IMR-90 (cell line): ENCODE results near the gene DCUN1D2. TPM values are rescaled to one million over a fixed set of nuclear protein-coding genes. Genes with fewer than 3 reads are reported as not detected.

Source experiments
- ATAC-seq: fragments of 200-7000 bp; cut with Tn5 transposase; 2 replicates; pipeline ENCODE4 v1.9.1; 2020; ENCODE audit warnings: low read depth, mild to moderate bottlenecking, moderate library complexity
- BruUV-seq: library from RNA; stranded (reverse); fragments of 400-500 nt; replicated peaks from 2 replicates; lab custom pipeline; 2021; lab: Mats Ljungman, UMichigan
- CTCF ChIA-PET: fragments of 300-600 bp; formaldehyde crosslinking; extraction: SDS; loops from one replicate; lab custom pipeline; 2021; ENCODE audit warnings: antibody characterized with exemption; lab: Yijun Ruan, JAX
- POLR2A ChIA-PET: fragments of 300-600 bp; sonication (Branson Sonifier 250); formaldehyde crosslinking; loops from one replicate; lab custom pipeline; 2022; ENCODE audit warnings: antibody characterized with exemption; ENCODE audit not compliant: unreplicated experiment; lab: Charles Lee
- DNase-seq: peaks from one replicate; pipeline ENCODE4 v3.0.0; 2013
- H2AFZ ChIP-seq: replicated peaks from 2 replicates; pipeline ENCODE3; 2013; ENCODE audit warnings: low read length, mild to moderate bottlenecking; ENCODE audit not compliant: poor library complexity
- H2AK5ac ChIP-seq: 2 replicates; pipeline ENCODE4 v1.6.1; 2013; ENCODE audit warnings: low read depth, low read length, inconsistent platforms
- H2AK9ac ChIP-seq: replicated peaks from 2 replicates; pipeline ENCODE3; 2013; ENCODE audit warnings: mild to moderate bottlenecking, low read depth, low read length, moderate library complexity; ENCODE audit not compliant: poor library complexity
- H2BK120ac ChIP-seq: 2 replicates; pipeline ENCODE4 v1.6.1; 2013; ENCODE audit warnings: low read depth, low read length, inconsistent platforms
- H2BK15ac ChIP-seq: 3 replicates; pipeline ENCODE4 v1.6.1; 2013; ENCODE audit warnings: low read depth, low read length, inconsistent platforms
- H2BK20ac ChIP-seq: 2 replicates; pipeline ENCODE4 v1.6.1; 2013; ENCODE audit warnings: low read depth, mild to moderate bottlenecking, inconsistent platforms, low read length, moderate library complexity
- H2BK5ac ChIP-seq: 2 replicates; pipeline ENCODE4 v1.6.1; 2013; ENCODE audit warnings: mild to moderate bottlenecking, low read depth, low read length, inconsistent platforms; ENCODE audit not compliant: poor library complexity, severe bottlenecking
- H3K14ac ChIP-seq: replicated peaks from 2 replicates; pipeline ENCODE4 v1.6.1; 2013; ENCODE audit warnings: low read depth, low read length, inconsistent platforms
- H3K18ac ChIP-seq: 2 replicates; pipeline ENCODE4 v1.6.1; 2013; ENCODE audit warnings: low read depth, low read length, control low read depth
- H3K23ac ChIP-seq: 2 replicates; pipeline ENCODE4 v1.6.1; 2013; ENCODE audit warnings: low read depth, low read length, inconsistent platforms
- H3K27ac ChIP-seq: 2 replicates; pipeline ENCODE4 v1.5.1; 2013; ENCODE audit warnings: mild to moderate bottlenecking, control low read depth, low read length; ENCODE audit not compliant: insufficient read depth
- H3K27me3 ChIP-seq: 2 replicates; pipeline ENCODE4 v1.6.1; 2013; ENCODE audit warnings: low read length; ENCODE audit not compliant: control insufficient read depth, insufficient read depth
- H3K36me3 ChIP-seq: 2 replicates; pipeline ENCODE4 v1.6.1; 2013; ENCODE audit warnings: low read length, mixed read lengths; ENCODE audit not compliant: control insufficient read depth, insufficient read depth
- H3K4ac ChIP-seq: 2 replicates; pipeline ENCODE4 v1.6.1; 2013; ENCODE audit warnings: low read depth, low read length, inconsistent platforms
- H3K4me1 ChIP-seq: 2 replicates; pipeline ENCODE4 v1.6.1; 2013; ENCODE audit warnings: low read length, mixed read lengths; ENCODE audit not compliant: control insufficient read depth, insufficient read depth
- H3K4me2 ChIP-seq: 2 replicates; pipeline ENCODE4 v1.6.1; 2013; ENCODE audit warnings: low read depth, mild to moderate bottlenecking, control low read depth, low read length, moderate library complexity
- H3K4me3 ChIP-seq: 2 replicates; pipeline ENCODE4 v1.5.1; 2013; ENCODE audit warnings: low read depth, mild to moderate bottlenecking, control low read depth, low read length, moderate library complexity; ENCODE audit not compliant: insufficient read depth
- H3K56ac ChIP-seq: 2 replicates; pipeline ENCODE4 v1.6.1; 2013; ENCODE audit warnings: low read length, inconsistent platforms; ENCODE audit not compliant: insufficient read depth; ENCODE audit errors: extremely low read depth
- H3K79me1 ChIP-seq, 2 experiments: 2 replicates each; pipeline ENCODE4 v1.6.1; 2013; ENCODE audit warnings: low read length in 2 of 2, inconsistent platforms in 1 of 2, low read depth in 1 of 2
- H3K9ac ChIP-seq: 2 replicates; pipeline ENCODE4 v1.6.1; 2013; ENCODE audit warnings: low read depth, low read length, control low read depth
- H3K9me1 ChIP-seq: 2 replicates; pipeline ENCODE4 v1.6.1; 2013; ENCODE audit warnings: low read length, inconsistent platforms; ENCODE audit not compliant: insufficient read depth
- H3K9me3 ChIP-seq: 2 replicates; pipeline ENCODE4 v1.6.1; 2013; ENCODE audit warnings: low read length; ENCODE audit not compliant: control insufficient read depth, insufficient read depth
- H4K20me1 ChIP-seq: 2 replicates; pipeline ENCODE4 v1.6.1; 2013; ENCODE audit warnings: low read length, inconsistent platforms; ENCODE audit not compliant: insufficient read depth
- H4K5ac ChIP-seq: 2 replicates; pipeline ENCODE4 v1.6.1; 2013; ENCODE audit warnings: mild to moderate bottlenecking, low read depth, low read length, control low read depth
- H4K8ac ChIP-seq, 2 experiments: 2 replicates each; pipeline ENCODE4 v1.6.1; 2013; ENCODE audit warnings: low read depth in 2 of 2, low read length in 2 of 2, control low read depth in 1 of 2, inconsistent platforms in 1 of 2
- H4K91ac ChIP-seq: 2 replicates; pipeline ENCODE4 v1.6.1; 2013; ENCODE audit warnings: low read depth, low read length, inconsistent platforms; ENCODE audit not compliant: insufficient read depth
- WGBS, 2 experiments: methylation state at CpG; one replicate each; pipeline versions ENCODE4 v1.1.5 to v1.1.7; 2013; ENCODE audit warnings: missing lambda C conversion rate in 2 of 2; ENCODE audit not compliant: insufficient read length in 1 of 2; ENCODE audit errors: extremely low coverage in 2 of 2; 5-methylcytosine and 5-hydroxymethylcytosine counted together
- dilution Hi-C: fragments of 300-500 bp; cut with HindIII; formaldehyde crosslinking; loops from one replicate; pipeline ENCODE4 v1.14.3; 2018; ENCODE audit warnings: low sequenced_read_pairs; ENCODE audit not compliant: unreplicated experiment
- in situ Hi-C: fragments of 300-500 bp; cut with MboI; formaldehyde crosslinking; loops from 3 replicates; pipeline ENCODE4 v1.14.3; 2019; ENCODE audit warnings: low sequenced_read_pairs, inconsistent platforms, mixed read lengths
- intact Hi-C: fragments of 100-400 bp; cut with micrococcal nuclease; formaldehyde crosslinking; loops from 2 replicates; pipeline ENCODE4 v1.10.0; 2022
- polyA plus RNA-seq, 3 experiments: library from polyadenylated mRNA; depleted of rRNA; stranded (reverse); fragments of >200 nt; gene quantifications; 2 replicates each; pipeline ENCODE4 v1.2.3, GENCODE V29; 2012; ENCODE audit warnings: low replicate concordance in 1 of 3
- total RNA-seq: library from RNA; depleted of rRNA; stranded (reverse); fragments of >200 nt; gene quantifications from 2 replicates; pipeline ENCODE4 v1.2.3, GENCODE V29; 2012
- TF ChIP-seq, protein P1 (sequence below): conservative IDR thresholded peaks from 2 replicates; pipeline ENCODE4 v1.5.1; 2012; ENCODE audit warnings: mild to moderate bottlenecking, low read depth, low read length, improper control_type of control experiment

The DCUN1D2 gene
- total and polyA plus RNA-seq, 2 of the 4 experiments (the other 2 are of a cell fraction): 8.1 to 11.5 TPM

DNA sequence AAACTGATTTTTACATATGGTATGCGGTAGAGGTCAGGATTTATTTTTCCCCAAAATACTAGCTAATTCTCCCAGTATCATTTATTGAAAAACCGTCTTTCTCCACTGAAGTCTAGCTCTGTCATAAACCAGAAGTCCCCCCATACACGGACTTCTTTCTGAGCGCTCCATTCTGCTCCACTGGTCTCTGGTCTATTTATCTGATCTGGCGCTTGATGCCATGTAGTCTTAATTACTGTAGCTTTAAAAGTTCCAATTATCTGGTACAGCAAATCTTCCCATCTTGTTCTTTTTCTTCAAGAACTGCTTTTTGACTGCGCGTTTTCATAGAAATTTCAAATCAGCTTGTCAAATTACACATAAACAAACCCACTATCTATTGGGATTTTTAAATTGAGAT is 13.7 kb downstream of the DCUN1D2 start:
- H3K79me1 ChIP-seq: peaks cover 17 to 33% of the 10 kb centered on the region in 2 experiments
- H3K4ac ChIP-seq: no peak overlapping the region
- no peaks in the 10 kb centered on the region for H3K9me3 ChIP-seq
- H3K4me3 ChIP-seq: no peak overlapping the region
- no peak overlapping the region for H3K18ac ChIP-seq
- H3K27ac ChIP-seq: no peak overlapping the region
- 80% methylated on average over 1 of the region's 7 CpGs; no CpG with 5 or more reads in 1 of the 2 experiments for WGBS, 2 experiments
- H3K9ac ChIP-seq: no peak overlapping the region
- in situ Hi-C loops: no loop called here
- no peaks in the 10 kb centered on the region; the same call in none of the 2 replicates for H4K20me1 ChIP-seq
- intact Hi-C loops: no loop called here
- no peak overlapping the region for H2BK15ac ChIP-seq
- H3K56ac ChIP-seq: no peak overlapping the region
- H2AK9ac ChIP-seq: no peak overlapping the region
- POLR2A ChIA-PET: no interaction called here
- no peak overlapping the region for H3K14ac ChIP-seq
- no peaks in the 10 kb centered on the region for H3K27me3 ChIP-seq
- H2AK5ac ChIP-seq: no peak overlapping the region
- H3K4me1 ChIP-seq: peaks cover 2% of the 10 kb centered on the region; the same call in 1 of the 2 replicates
- DNase-seq: no peak
- no TSS peak for BruUV-seq
- H2BK5ac ChIP-seq: no peak overlapping the region
- no peak overlapping the region for H2AFZ ChIP-seq
- TF ChIP-seq, protein P1, sequence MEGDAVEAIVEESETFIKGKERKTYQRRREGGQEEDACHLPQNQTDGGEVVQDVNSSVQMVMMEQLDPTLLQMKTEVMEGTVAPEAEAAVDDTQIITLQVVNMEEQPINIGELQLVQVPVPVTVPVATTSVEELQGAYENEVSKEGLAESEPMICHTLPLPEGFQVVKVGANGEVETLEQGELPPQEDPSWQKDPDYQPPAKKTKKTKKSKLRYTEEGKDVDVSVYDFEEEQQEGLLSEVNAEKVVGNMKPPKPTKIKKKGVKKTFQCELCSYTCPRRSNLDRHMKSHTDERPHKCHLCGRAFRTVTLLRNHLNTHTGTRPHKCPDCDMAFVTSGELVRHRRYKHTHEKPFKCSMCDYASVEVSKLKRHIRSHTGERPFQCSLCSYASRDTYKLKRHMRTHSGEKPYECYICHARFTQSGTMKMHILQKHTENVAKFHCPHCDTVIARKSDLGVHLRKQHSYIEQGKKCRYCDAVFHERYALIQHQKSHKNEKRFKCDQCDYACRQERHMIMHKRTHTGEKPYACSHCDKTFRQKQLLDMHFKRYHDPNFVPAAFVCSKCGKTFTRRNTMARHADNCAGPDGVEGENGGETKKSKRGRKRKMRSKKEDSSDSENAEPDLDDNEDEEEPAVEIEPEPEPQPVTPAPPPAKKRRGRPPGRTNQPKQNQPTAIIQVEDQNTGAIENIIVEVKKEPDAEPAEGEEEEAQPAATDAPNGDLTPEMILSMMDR: no peak
- dilution Hi-C loops: no loop called here
- CTCF ChIA-PET: interaction anchor here (0.6 to 1.1 kb wide), 2 partner anchors 10 to 12 kb away, joined by 3 to 4 read pairs; no protein-coding TSS in a partner anchor
- H3K4me2 ChIP-seq: no peak overlapping the region
- H2BK20ac ChIP-seq: no peak overlapping the region
- ATAC-seq: no peak
- no peak overlapping the region for H4K8ac ChIP-seq
- peaks cover 8% of the 10 kb centered on the region; the same call in 1 of the 2 replicates for H3K9me1 ChIP-seq
- no peak overlapping the region for H3K23ac ChIP-seq
- peaks cover 37% of the 10 kb centered on the region for H3K36me3 ChIP-seq
- no peak overlapping the region for H4K91ac ChIP-seq
- no peak overlapping the region for H2BK120ac ChIP-seq
- H4K5ac ChIP-seq: no peak overlapping the region
